SK-N-SH (cell line): ENCODE data around the gene PDGFC. TPM values are rescaled to one million over a fixed set of nuclear protein-coding genes. Genes with fewer than 3 reads are reported as not detected.

Source experiments
- CTCF ChIA-PET: fragments of 300-600, 350-600 bp; formaldehyde crosslinking; extraction: SDS; loops from one replicate; lab custom pipeline; 2021; lab: Yijun Ruan, JAX
- POLR2A ChIA-PET: fragments of 350-600 bp; sonication (Branson Sonifier 250); formaldehyde crosslinking; extraction: SDS; loops from one replicate; lab custom pipeline; 2020; ENCODE audit warnings: antibody characterized with exemption, inconsistent platforms; lab: Yijun Ruan, JAX
- DNase-seq: peaks from one replicate; pipeline ENCODE4 v3.0.0; 2012
- H2AFZ ChIP-seq: fragments of 200-600 bp; sonication (generic); 2 replicates; pipeline ENCODE4 v1.8.1; 2016; ENCODE audit warnings: antibody characterized with exemption, mild to moderate bottlenecking, low read depth
- H3F3A ChIP-seq: fragments of 200-600 bp; sonication (generic); replicated peaks from 2 replicates; pipeline ENCODE3; 2016; ENCODE audit warnings: antibody characterized with exemption, mild to moderate bottlenecking; ENCODE audit not compliant: insufficient read depth
- H3K27ac ChIP-seq, 2 experiments: fragments of 200-500 bp in 1 of 2; fragments of 200-600 bp in 1 of 2; sonication (Bioruptor generic) in 1 of 2; sonication (generic), shearing (Covaris generic) in 1 of 2; 2 replicates each; pipeline versions ENCODE4 v1.5.1 to v1.6.1; 2014 to 2016; ENCODE audit warnings: low read depth in 2 of 2, inconsistent platforms in 1 of 2, low read length in 1 of 2, mild to moderate bottlenecking in 1 of 2, mixed read lengths in 1 of 2
- H3K27me3 ChIP-seq: fragments of 200-600 bp; sonication (generic), shearing (Covaris generic); 2 replicates; pipeline ENCODE4 v1.6.1; 2016; ENCODE audit warnings: mixed run types; ENCODE audit not compliant: insufficient read depth
- H3K36me3 ChIP-seq, 2 experiments: fragments of 200-500 bp in 1 of 2; fragments of 200-600 bp in 1 of 2; sonication (Bioruptor generic) in 1 of 2; sonication (generic) in 1 of 2; replicated peaks in 1 of 2; 2 replicates each; pipeline versions ENCODE3 to v1.5.1; 2014 to 2016; ENCODE audit warnings: low read length in 1 of 2, mild to moderate bottlenecking in 1 of 2; ENCODE audit not compliant: insufficient read depth in 2 of 2, control insufficient read depth in 1 of 2
- H3K4me1 ChIP-seq, 2 experiments: fragments of 200-500 bp in 1 of 2; fragments of 200-600 bp in 1 of 2; sonication (Bioruptor generic) in 1 of 2; sonication (generic), shearing (Covaris generic) in 1 of 2; 2 replicates each; pipeline versions ENCODE4 v1.5.1 to v1.6.1; 2014 to 2016; ENCODE audit warnings: low read depth in 1 of 2, low read length in 1 of 2, mixed run types in 1 of 2; ENCODE audit not compliant: insufficient read depth in 2 of 2, control insufficient read depth in 1 of 2
- H3K4me2 ChIP-seq: fragments of 200-600 bp; sonication (generic), shearing (Covaris generic); 2 replicates; pipeline ENCODE4 v1.6.1; 2017; ENCODE audit warnings: mixed run types
- H3K4me3 ChIP-seq, 2 experiments: fragments of 200-500 bp in 1 of 2; fragments of 200-600 bp in 1 of 2; sonication (Bioruptor generic) in 1 of 2; sonication (generic), shearing (Covaris generic) in 1 of 2; 2 replicates each; pipeline versions ENCODE4 v1.5.1 to v1.8.1; 2014 to 2016; ENCODE audit warnings: low read depth in 2 of 2, inconsistent platforms in 1 of 2, low read length in 1 of 2, mild to moderate bottlenecking in 1 of 2, mixed read lengths in 1 of 2, moderate library complexity in 1 of 2
- H3K79me2 ChIP-seq: fragments of 200-600 bp; sonication (generic); 2 replicates; pipeline ENCODE4 v1.8.1; 2017; ENCODE audit warnings: mild to moderate bottlenecking; ENCODE audit not compliant: insufficient read depth
- H3K9ac ChIP-seq: fragments of 200-600 bp; sonication (generic); 2 replicates; pipeline ENCODE4 v1.6.1; 2017; ENCODE audit warnings: mixed run types
- H3K9me2 ChIP-seq: fragments of 200-600 bp; sonication (generic); 2 replicates; pipeline ENCODE4 v1.6.1; 2017; ENCODE audit warnings: mixed run types
- H3K9me3 ChIP-seq: fragments of 200-600 bp; sonication (generic); 2 replicates; pipeline ENCODE4 v1.6.1; 2017; ENCODE audit warnings: mixed run types, mild to moderate bottlenecking, moderate library complexity
- H4K20me1 ChIP-seq: fragments of 200-600 bp; sonication (generic); 2 replicates; pipeline ENCODE4 v1.6.1; 2017; ENCODE audit warnings: mild to moderate bottlenecking, mixed run types; ENCODE audit not compliant: insufficient read depth
- CHD2 ChIP-seq: fragments of 150-350 bp; IDR thresholded peaks from 2 replicates; pipeline ENCODE4 v1.6.1; 2018; ENCODE audit warnings: low read length; ENCODE audit not compliant: partially characterized antibody
- CTCF ChIP-seq: fragments of 200-600 bp; sonication (generic); IDR thresholded peaks from 2 replicates; pipeline ENCODE4 v1.6.1; 2017; ENCODE audit warnings: antibody characterized with exemption, mild to moderate bottlenecking, moderate library complexity
- FOSL2 ChIP-seq: IDR thresholded peaks from 2 replicates; pipeline ENCODE4 v1.4.0; 2012; ENCODE audit warnings: low read depth, mild to moderate bottlenecking, moderate library complexity, borderline replicate concordance
- FOXM1 ChIP-seq: IDR thresholded peaks from 2 replicates; pipeline ENCODE4 v1.4.0; 2012; ENCODE audit warnings: low read depth, mild to moderate bottlenecking
- GABPA ChIP-seq: IDR thresholded peaks from 2 replicates; pipeline ENCODE4 v1.4.0; 2012; ENCODE audit warnings: low read depth, mild to moderate bottlenecking
- GATA2 ChIP-seq: sonication (generic); formaldehyde crosslinking; IDR thresholded peaks from 2 replicates; pipeline ENCODE4 v1.5.0; 2020; ENCODE audit warnings: mild to moderate bottlenecking, missing genetic modification reagents
- JUND ChIP-seq: IDR thresholded peaks from 2 replicates; pipeline ENCODE4 v1.4.0; 2012
- MAX ChIP-seq: IDR thresholded peaks from 2 replicates; pipeline ENCODE4 v1.4.0; 2012; ENCODE audit warnings: low read depth
- MXI1 ChIP-seq: IDR thresholded peaks from 2 replicates; pipeline ENCODE4 v1.6.1; 2012; ENCODE audit warnings: mild to moderate bottlenecking, low read depth, low read length, improper control_type of control experiment
- NFIC ChIP-seq: IDR thresholded peaks from 2 replicates; pipeline ENCODE4 v1.4.0; 2012; ENCODE audit warnings: borderline replicate concordance
- NRF1 ChIP-seq: IDR thresholded peaks from 2 replicates; pipeline ENCODE4 v1.6.1; 2012; ENCODE audit warnings: low read depth, mild to moderate bottlenecking, low read length
- POLR2AphosphoS5 ChIP-seq: IDR thresholded peaks from 2 replicates; pipeline ENCODE4 v1.6.1; 2012; ENCODE audit warnings: low read depth, low read length
- RCOR1 ChIP-seq: fragments of 150-350 bp; IDR thresholded peaks from 2 replicates; pipeline ENCODE4 v1.6.1; 2017; ENCODE audit warnings: antibody characterized with exemption, low read length
- RFX5 ChIP-seq: IDR thresholded peaks from 2 replicates; pipeline ENCODE4 v1.6.1; 2012; ENCODE audit warnings: mild to moderate bottlenecking, improper control_type of control experiment, low read length
- RXRA ChIP-seq: IDR thresholded peaks from 2 replicates; pipeline ENCODE4 v1.4.0; 2012; ENCODE audit warnings: low read depth, mild to moderate bottlenecking, borderline replicate concordance
- SMC3 ChIP-seq: IDR thresholded peaks from 2 replicates; pipeline ENCODE4 v1.6.1; 2012; ENCODE audit warnings: low read depth, low read length, improper control_type of control experiment
- TAF1 ChIP-seq: IDR thresholded peaks from 2 replicates; pipeline ENCODE4 v1.6.1; 2012; ENCODE audit warnings: low read depth, mild to moderate bottlenecking, low read length, moderate library complexity, borderline replicate concordance
- TCF12 ChIP-seq: IDR thresholded peaks from 2 replicates; pipeline ENCODE4 v1.4.0; 2012
- USF1 ChIP-seq: IDR thresholded peaks from 2 replicates; pipeline ENCODE4 v1.4.0; 2012; ENCODE audit warnings: low read depth, borderline replicate concordance
- USF2 ChIP-seq: fragments of 150-350 bp; IDR thresholded peaks from 2 replicates; pipeline ENCODE4 v1.6.1; 2017; ENCODE audit warnings: antibody characterized with exemption, low read length, low read depth, borderline replicate concordance
- ZBTB33 ChIP-seq: IDR thresholded peaks from 2 replicates; pipeline ENCODE4 v1.4.0; 2012; ENCODE audit warnings: low read depth, borderline replicate concordance
- polyA plus RNA-seq, 3 experiments: library from polyadenylated mRNA; depleted of rRNA; stranded (reverse); fragments of >200 nt; gene quantifications; 2 replicates each; pipeline ENCODE4 v1.2.3, GENCODE V29; 2012

The PDGFC gene
- polyA plus RNA-seq, 1 of the 3 experiments (the other 2 are of a cell fraction), result 29.8 TPM

GRCh38 chr4:156788782-156789181 lies 182.8 kb downstream of the PDGFC start:
- Histone ChIP-seq H4K20me1 (no peaks in the 10 kb centered on the region), H3K36me3 (peaks cover 0 to 10% of the 10 kb centered on the region in 2 experiments), H3K27me3 (no peaks in the 10 kb centered on the region), H3K4me3 (no peak overlapping the region), H3F3A (peaks cover 12% of the 10 kb centered on the region), H3K27ac (no peak overlapping the region), H3K79me2 (peaks cover 50% of the 10 kb centered on the region), H3K4me2 (no peak overlapping the region), H3K9me3 (no peaks in the 10 kb centered on the region), H3K4me1 (peaks cover 0 to 21% of the 10 kb centered on the region in 2 experiments; a peak in 3 of 4 replicates), H3K9ac (no peak overlapping the region), H2AFZ (no peak overlapping the region), H3K9me2 (no peaks in the 10 kb centered on the region)
- no peak for TF ChIP-seq CHD2
- TF ChIP-seq RFX5, result no peak
- TF ChIP-seq USF1, result no peak
- TF ChIP-seq MXI1, result no peak
- TF ChIP-seq RXRA, result no peak
- TF ChIP-seq MAX, result no peak
- TF ChIP-seq GATA2 (CRISPR knock-in tag), result no peak
- no peak for TF ChIP-seq GABPA
- no peak for TF ChIP-seq TAF1
- no peak for TF ChIP-seq RCOR1
- no peak for TF ChIP-seq TCF12
- ChIA-PET CTCF (no interaction called here), POLR2A (no interaction called here)
- DNase-seq, result no peak

GRCh38 chr4:156786713-156787112 lies 184.9 kb downstream of the PDGFC start:
- H3K79me2 ChIP-seq, result peaks cover 45% of the 10 kb centered on the region
- POLR2A ChIA-PET, result no interaction called here
- peaks cover 12% of the 10 kb centered on the region for H3F3A ChIP-seq
- TF ChIP-seq NFIC, result no peak
- TF ChIP-seq POLR2AphosphoS5, result no peak
- no peak for TF ChIP-seq NRF1
- no peak for TF ChIP-seq MAX
- no peak for TF ChIP-seq JUND
- no peak for TF ChIP-seq RXRA
- no peak for TF ChIP-seq ZBTB33
- no peak for TF ChIP-seq CTCF
- TF ChIP-seq FOXM1, result no peak
- TF ChIP-seq FOSL2, result no peak
- no peak for TF ChIP-seq SMC3
- TF ChIP-seq USF2, result no peak
- H3K36me3 ChIP-seq, result peaks cover 0 to 23% of the 10 kb centered on the region in 2 experiments
- H2AFZ ChIP-seq, result no peak overlapping the region
- DNase-seq, result no peak
- CTCF ChIA-PET, result no interaction called here
- H3K27me3 ChIP-seq, result no peaks in the 10 kb centered on the region
- H3K4me3 ChIP-seq, result no peak overlapping the region
- H3K9me3 ChIP-seq, result no peaks in the 10 kb centered on the region
- H4K20me1 ChIP-seq, result no peaks in the 10 kb centered on the region
- H3K4me1 ChIP-seq, result peaks cover 0 to 20% of the 10 kb centered on the region in 2 experiments; a peak in 3 of 4 replicates
- no peak overlapping the region for H3K27ac ChIP-seq
- no peak overlapping the region for H3K4me2 ChIP-seq
- no peaks in the 10 kb centered on the region for H3K9me2 ChIP-seq
- H3K9ac ChIP-seq, result no peak overlapping the region
